Mesodermal cell (in vitro differentiated cells): Measurements from ENCODE around the gene NRROS.

Experiments
- H3K27ac ChIP-seq: 2 replicates; pipeline ENCODE4 v1.7.0; 2013; ENCODE audit warnings: mild to moderate bottlenecking, low read depth, low read length, moderate library complexity; ENCODE audit not compliant: severe bottlenecking
- H3K36me3 ChIP-seq: 2 replicates; pipeline ENCODE4 v1.7.1; 2013; ENCODE audit warnings: mild to moderate bottlenecking, low read length, moderate library complexity; ENCODE audit not compliant: control insufficient read depth, insufficient read depth
- H3K4me1 ChIP-seq: one replicate; pipeline ENCODE4 v1.7.1; 2013; ENCODE audit warnings: mild to moderate bottlenecking, low read length; ENCODE audit not compliant: insufficient read depth, control insufficient read depth, poor library complexity, severe bottlenecking
- H3K4me3 ChIP-seq: 2 replicates; pipeline ENCODE4 v1.7.0; 2013; ENCODE audit warnings: low read length, control low read depth, mild to moderate bottlenecking; ENCODE audit not compliant: insufficient read depth, poor library complexity, severe bottlenecking; ENCODE audit errors: extremely low read depth
- H3K9me3 ChIP-seq: 2 replicates; pipeline ENCODE4 v1.7.1; 2013; ENCODE audit warnings: mild to moderate bottlenecking, low read length, moderate library complexity; ENCODE audit not compliant: control insufficient read depth
- WGBS, 2 experiments: methylation state at CpG; one replicate each; pipeline ENCODE4 v1.1.5; 2013; ENCODE audit warnings: missing lambda C conversion rate in 2 of 2; ENCODE audit not compliant: insufficient coverage in 2 of 2; 5-methylcytosine and 5-hydroxymethylcytosine counted together

NRROS gene

GRCh38 chr3:196660381-196661166, 21.1 kb downstream of the NRROS start:
- 95 to 96% methylated on average over 30 to 32 of the region's 32 CpGs for WGBS, 2 experiments

GRCh38 chr3:196661400-196661799, 21.9 kb downstream of the NRROS start:
- H3K27ac ChIP-seq: no peak overlapping the region
- 94 to 95% methylated on average over 15 to 16 of the region's 16 CpGs for WGBS, 2 experiments
- no peak overlapping the region for H3K4me3 ChIP-seq
- H3K9me3 ChIP-seq: no peaks in the 10 kb centered on the region
- H3K4me1 ChIP-seq: peaks cover 13% of the 10 kb centered on the region
- H3K36me3 ChIP-seq: no peaks in the 10 kb centered on the region

More at GRCh38 chr3:196660381-196661166, 21.1 kb downstream of the NRROS start:
- Histone ChIP-seq H3K4me1 (peaks cover 9% of the 10 kb centered on the region), H3K9me3 (no peaks in the 10 kb centered on the region), H3K27ac (no peak overlapping the region), H3K36me3 (no peaks in the 10 kb centered on the region), H3K4me3 (no peak overlapping the region)

GRCh38 chr3:196662033-196662432, 22.5 kb downstream of the NRROS start:
- H3K27ac ChIP-seq: no peak overlapping the region
- no peaks in the 10 kb centered on the region for H3K36me3 ChIP-seq
- H3K4me1 ChIP-seq: peaks cover 13% of the 10 kb centered on the region
- no peak overlapping the region for H3K4me3 ChIP-seq
- WGBS, 2 experiments: 91 to 92% methylated on average over 12 to 13 of the region's 13 CpGs
- H3K9me3 ChIP-seq: no peaks in the 10 kb centered on the region

GRCh38 chr3:196662711-196663571, 23.4 kb downstream of the NRROS start:
- Histone ChIP-seq H3K9me3 (no peaks in the 10 kb centered on the region), H3K27ac (peak overlapping the region; percentile 69), H3K36me3 (no peaks in the 10 kb centered on the region), H3K4me3 (no peak overlapping the region), H3K4me1 (peaks cover 13% of the 10 kb centered on the region)
- 83 to 86% methylated on average over 6 to 8 of the region's 15 CpGs for WGBS, 2 experiments

GRCh38 chr3:196666001-196666867, 26.7 kb downstream of the NRROS start:
- Histone ChIP-seq H3K4me1 (peaks cover 13% of the 10 kb centered on the region), H3K36me3 (no peaks in the 10 kb centered on the region), H3K9me3 (no peaks in the 10 kb centered on the region), H3K27ac (peak overlapping the region; percentile 85), H3K4me3 (no peak overlapping the region)
- 35 to 42% methylated on average over 17 to 19 of the region's 23 CpGs for WGBS, 2 experiments

GRCh38 chr3:196667056-196667825, 27.7 kb downstream of the NRROS start:
- WGBS, 2 experiments: 88 to 97% methylated on average over 3 to 6 of the region's 14 CpGs
- Histone ChIP-seq H3K9me3 (no peaks in the 10 kb centered on the region), H3K4me1 (peaks cover 13% of the 10 kb centered on the region), H3K27ac (no peak overlapping the region), H3K4me3 (no peak overlapping the region), H3K36me3 (no peaks in the 10 kb centered on the region)

GRCh38 chr3:196670339-196670738, 30.8 kb downstream of the NRROS start:
- 31 to 80% methylated on average over 1 to 6 of the region's 6 CpGs for WGBS, 2 experiments
- H3K36me3 ChIP-seq: no peaks in the 10 kb centered on the region
- no peak overlapping the region for H3K27ac ChIP-seq
- no peaks in the 10 kb centered on the region for H3K9me3 ChIP-seq
- no peak overlapping the region for H3K4me3 ChIP-seq
- peaks cover 5% of the 10 kb centered on the region for H3K4me1 ChIP-seq

GRCh38 chr3:196673632-196674031, 34.1 kb downstream of the NRROS start:
- Histone ChIP-seq H3K36me3 (no peaks in the 10 kb centered on the region), H3K27ac (no peak overlapping the region), H3K4me1 (no peaks in the 10 kb centered on the region), H3K4me3 (no peak overlapping the region), H3K9me3 (no peaks in the 10 kb centered on the region)
- 100% methylated on average over 1 to 3 of the region's 3 CpGs for WGBS, 2 experiments

- no peak overlapping the region for H3K27ac ChIP-seq
- WGBS, 2 experiments: no CpG with 5 or more reads among the region's 1 CpG
- no peaks in the 10 kb centered on the region for H3K4me1 ChIP-seq
Measured at GRCh38 chr3:196677353-196677752, 37.9 kb downstream of the NRROS start.

GRCh38 chr3:196677931-196678330, 38.4 kb downstream of the NRROS start:
- no peak overlapping the region for H3K27ac ChIP-seq
- no peaks in the 10 kb centered on the region for H3K4me1 ChIP-seq
- H3K36me3 ChIP-seq: no peaks in the 10 kb centered on the region
- H3K9me3 ChIP-seq: no peaks in the 10 kb centered on the region
- no peak overlapping the region for H3K4me3 ChIP-seq
- no CpG with 5 or more reads among the region's 1 CpG for WGBS, 2 experiments

More at GRCh38 chr3:196677353-196677752, 37.9 kb downstream of the NRROS start:
- Histone ChIP-seq H3K36me3 (no peaks in the 10 kb centered on the region), H3K4me3 (no peak overlapping the region), H3K9me3 (no peaks in the 10 kb centered on the region)
